ENCODE measurements around the gene CDC20. TPM values are rescaled to one million over a fixed set of nuclear protein-coding genes. Genes with fewer than 3 reads are reported as not detected.

The CDC20 gene
- total and polyA plus RNA-seq, 2 of the 8 experiments (the other 6 are each of a cell fraction or from before 2014, with no cell fraction given): 214 to 221 TPM

DNA sequence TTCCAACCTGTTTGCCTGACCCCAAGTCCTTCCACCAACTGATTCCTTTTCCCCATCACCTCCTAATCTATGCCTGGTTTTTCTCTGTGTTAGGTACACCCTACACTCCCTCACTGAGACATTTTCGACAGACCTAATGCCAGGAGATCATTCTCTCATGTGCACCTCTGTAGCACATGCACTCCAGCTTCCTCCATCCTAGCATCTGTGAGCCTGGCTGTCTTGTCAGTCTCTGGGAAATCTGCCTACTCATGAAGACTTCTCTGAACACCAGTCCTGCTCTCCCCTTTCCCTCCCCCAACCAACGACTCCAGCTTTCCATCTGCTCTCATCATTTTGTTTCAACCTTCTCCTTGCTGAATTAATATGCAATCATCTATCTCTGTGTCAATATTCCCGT, 29.8 kb downstream of the CDC20 start (continued):
- TF ChIP-seq, protein P1, sequence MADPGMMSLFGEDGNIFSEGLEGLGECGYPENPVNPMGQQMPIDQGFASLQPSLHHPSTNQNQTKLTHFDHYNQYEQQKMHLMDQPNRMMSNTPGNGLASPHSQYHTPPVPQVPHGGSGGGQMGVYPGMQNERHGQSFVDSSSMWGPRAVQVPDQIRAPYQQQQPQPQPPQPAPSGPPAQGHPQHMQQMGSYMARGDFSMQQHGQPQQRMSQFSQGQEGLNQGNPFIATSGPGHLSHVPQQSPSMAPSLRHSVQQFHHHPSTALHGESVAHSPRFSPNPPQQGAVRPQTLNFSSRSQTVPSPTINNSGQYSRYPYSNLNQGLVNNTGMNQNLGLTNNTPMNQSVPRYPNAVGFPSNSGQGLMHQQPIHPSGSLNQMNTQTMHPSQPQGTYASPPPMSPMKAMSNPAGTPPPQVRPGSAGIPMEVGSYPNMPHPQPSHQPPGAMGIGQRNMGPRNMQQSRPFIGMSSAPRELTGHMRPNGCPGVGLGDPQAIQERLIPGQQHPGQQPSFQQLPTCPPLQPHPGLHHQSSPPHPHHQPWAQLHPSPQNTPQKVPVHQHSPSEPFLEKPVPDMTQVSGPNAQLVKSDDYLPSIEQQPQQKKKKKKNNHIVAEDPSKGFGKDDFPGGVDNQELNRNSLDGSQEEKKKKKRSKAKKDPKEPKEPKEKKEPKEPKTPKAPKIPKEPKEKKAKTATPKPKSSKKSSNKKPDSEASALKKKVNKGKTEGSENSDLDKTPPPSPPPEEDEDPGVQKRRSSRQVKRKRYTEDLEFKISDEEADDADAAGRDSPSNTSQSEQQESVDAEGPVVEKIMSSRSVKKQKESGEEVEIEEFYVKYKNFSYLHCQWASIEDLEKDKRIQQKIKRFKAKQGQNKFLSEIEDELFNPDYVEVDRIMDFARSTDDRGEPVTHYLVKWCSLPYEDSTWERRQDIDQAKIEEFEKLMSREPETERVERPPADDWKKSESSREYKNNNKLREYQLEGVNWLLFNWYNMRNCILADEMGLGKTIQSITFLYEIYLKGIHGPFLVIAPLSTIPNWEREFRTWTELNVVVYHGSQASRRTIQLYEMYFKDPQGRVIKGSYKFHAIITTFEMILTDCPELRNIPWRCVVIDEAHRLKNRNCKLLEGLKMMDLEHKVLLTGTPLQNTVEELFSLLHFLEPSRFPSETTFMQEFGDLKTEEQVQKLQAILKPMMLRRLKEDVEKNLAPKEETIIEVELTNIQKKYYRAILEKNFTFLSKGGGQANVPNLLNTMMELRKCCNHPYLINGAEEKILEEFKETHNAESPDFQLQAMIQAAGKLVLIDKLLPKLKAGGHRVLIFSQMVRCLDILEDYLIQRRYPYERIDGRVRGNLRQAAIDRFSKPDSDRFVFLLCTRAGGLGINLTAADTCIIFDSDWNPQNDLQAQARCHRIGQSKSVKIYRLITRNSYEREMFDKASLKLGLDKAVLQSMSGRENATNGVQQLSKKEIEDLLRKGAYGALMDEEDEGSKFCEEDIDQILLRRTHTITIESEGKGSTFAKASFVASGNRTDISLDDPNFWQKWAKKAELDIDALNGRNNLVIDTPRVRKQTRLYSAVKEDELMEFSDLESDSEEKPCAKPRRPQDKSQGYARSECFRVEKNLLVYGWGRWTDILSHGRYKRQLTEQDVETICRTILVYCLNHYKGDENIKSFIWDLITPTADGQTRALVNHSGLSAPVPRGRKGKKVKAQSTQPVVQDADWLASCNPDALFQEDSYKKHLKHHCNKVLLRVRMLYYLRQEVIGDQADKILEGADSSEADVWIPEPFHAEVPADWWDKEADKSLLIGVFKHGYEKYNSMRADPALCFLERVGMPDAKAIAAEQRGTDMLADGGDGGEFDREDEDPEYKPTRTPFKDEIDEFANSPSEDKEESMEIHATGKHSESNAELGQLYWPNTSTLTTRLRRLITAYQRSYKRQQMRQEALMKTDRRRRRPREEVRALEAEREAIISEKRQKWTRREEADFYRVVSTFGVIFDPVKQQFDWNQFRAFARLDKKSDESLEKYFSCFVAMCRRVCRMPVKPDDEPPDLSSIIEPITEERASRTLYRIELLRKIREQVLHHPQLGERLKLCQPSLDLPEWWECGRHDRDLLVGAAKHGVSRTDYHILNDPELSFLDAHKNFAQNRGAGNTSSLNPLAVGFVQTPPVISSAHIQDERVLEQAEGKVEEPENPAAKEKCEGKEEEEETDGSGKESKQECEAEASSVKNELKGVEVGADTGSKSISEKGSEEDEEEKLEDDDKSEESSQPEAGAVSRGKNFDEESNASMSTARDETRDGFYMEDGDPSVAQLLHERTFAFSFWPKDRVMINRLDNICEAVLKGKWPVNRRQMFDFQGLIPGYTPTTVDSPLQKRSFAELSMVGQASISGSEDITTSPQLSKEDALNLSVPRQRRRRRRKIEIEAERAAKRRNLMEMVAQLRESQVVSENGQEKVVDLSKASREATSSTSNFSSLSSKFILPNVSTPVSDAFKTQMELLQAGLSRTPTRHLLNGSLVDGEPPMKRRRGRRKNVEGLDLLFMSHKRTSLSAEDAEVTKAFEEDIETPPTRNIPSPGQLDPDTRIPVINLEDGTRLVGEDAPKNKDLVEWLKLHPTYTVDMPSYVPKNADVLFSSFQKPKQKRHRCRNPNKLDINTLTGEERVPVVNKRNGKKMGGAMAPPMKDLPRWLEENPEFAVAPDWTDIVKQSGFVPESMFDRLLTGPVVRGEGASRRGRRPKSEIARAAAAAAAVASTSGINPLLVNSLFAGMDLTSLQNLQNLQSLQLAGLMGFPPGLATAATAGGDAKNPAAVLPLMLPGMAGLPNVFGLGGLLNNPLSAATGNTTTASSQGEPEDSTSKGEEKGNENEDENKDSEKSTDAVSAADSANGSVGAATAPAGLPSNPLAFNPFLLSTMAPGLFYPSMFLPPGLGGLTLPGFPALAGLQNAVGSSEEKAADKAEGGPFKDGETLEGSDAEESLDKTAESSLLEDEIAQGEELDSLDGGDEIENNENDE (IDR thresholded peaks at IDR 0.05; ENCODE audit: insufficient replicate concordance, low read length): no peak
- TF ChIP-seq CHD1 (IDR thresholded peaks at IDR 0.05; ENCODE audit: low read depth, low read length): no peak
- TF ChIP-seq KDM1A (IDR thresholded peaks at IDR 0.05; ENCODE audit: borderline replicate concordance, low read length): no peak
- no peak for TF ChIP-seq TBP (IDR thresholded peaks at IDR 0.05; ENCODE audit: low read depth, low read length)
- no peak for TF ChIP-seq SAP30 (IDR thresholded peaks at IDR 0.05; ENCODE audit: insufficient read depth, insufficient replicate concordance, low read length)
- TF ChIP-seq CBX5 (IDR thresholded peaks at IDR 0.05; ENCODE audit: low read depth, low read length): no peak
- TF ChIP-seq POLR2AphosphoS5 (IDR thresholded peaks at IDR 0.05; ENCODE audit: low read depth, low read length): no peak
- TF ChIP-seq GTF2F1 (IDR thresholded peaks at IDR 0.05; ENCODE audit: borderline replicate concordance, low read depth, low read length): no peak
- TF ChIP-seq BACH1 (IDR thresholded peaks at IDR 0.05; ENCODE audit: low read length): no peak
- TF ChIP-seq KDM4A (IDR thresholded peaks at IDR 0.05; ENCODE audit: low read depth, low read length, severe bottlenecking): no peak
- no peak for TF ChIP-seq NANOG (IDR thresholded peaks at IDR 0.05; ENCODE audit: insufficient read depth, low read depth, low read length, poor library complexity, severe bottlenecking)

Data from H1 (cell line).